CD14-positive monocyte (primary cell): ENCODE data around the gene MRGPRG. TPM values are rescaled to one million over a fixed set of nuclear protein-coding genes. Genes with fewer than 3 reads are reported as not detected.
A peak's percentile ranks its signal among the peaks of the same experiment; 100 is the strongest.

Source experiments
- DNase-seq, 3 donors: peaks; one replicate each; pipeline ENCODE4 v3.0.0-alpha.2; 2011 to 2022
- H2AFZ ChIP-seq: 2 replicates; pipeline ENCODE4 v1.6.0; 2012; ENCODE audit warnings: mild to moderate bottlenecking, low read depth, low read length, inconsistent platforms; ENCODE audit not compliant: insufficient read depth, poor library complexity, severe bottlenecking
- H3K27ac ChIP-seq, 2 donors: 1 replicate in 1 of 2; 2 replicates in 1 of 2; pipeline ENCODE4 v1.5.1; 2012 to 2013; ENCODE audit warnings: low read length in 2 of 2, control low read depth in 1 of 2, inconsistent platforms in 1 of 2, low read depth in 1 of 2, mild to moderate bottlenecking in 1 of 2
- H3K27me3 ChIP-seq, 2 donors: one replicate each; pipeline versions ENCODE4 v1.6.0 to v1.6.1; 2011 to 2013; ENCODE audit warnings: low read length in 2 of 2; ENCODE audit not compliant: control insufficient read depth in 2 of 2, insufficient read depth in 2 of 2
- H3K36me3 ChIP-seq, 2 donors: replicated peaks in 1 of 2; 1 replicate in 1 of 2; 2 replicates in 1 of 2; pipeline versions ENCODE4 v1.5.1 to v1.6.1; 2012 to 2013; ENCODE audit warnings: low read length in 2 of 2, control low read depth in 1 of 2, inconsistent platforms in 1 of 2, mild to moderate bottlenecking in 1 of 2; ENCODE audit not compliant: insufficient read depth in 2 of 2, control insufficient read depth in 1 of 2
- H3K4me1 ChIP-seq, 2 donors: 1 replicate in 1 of 2; 2 replicates in 1 of 2; pipeline versions ENCODE4 v1.5.1 to v1.6.1; 2012 to 2013; ENCODE audit warnings: low read length in 2 of 2, control low read depth in 1 of 2, inconsistent platforms in 1 of 2, mild to moderate bottlenecking in 1 of 2, moderate library complexity in 1 of 2; ENCODE audit not compliant: insufficient read depth in 2 of 2, control insufficient read depth in 1 of 2
- H3K4me2 ChIP-seq: replicated peaks from 2 replicates; pipeline ENCODE3; 2012; ENCODE audit warnings: low read length, moderate library complexity, mild to moderate bottlenecking; ENCODE audit not compliant: poor library complexity, severe bottlenecking; ENCODE audit errors: extremely low read depth
- H3K4me3 ChIP-seq, 3 experiments: fragments of 200-600 bp in 1 of 3; sonication (generic) in 1 of 3; replicated peaks in 1 of 3; 1 replicate in 2 of 3; 2 replicates in 1 of 3; pipeline ENCODE4 v1.5.1; 2011 to 2013; ENCODE audit warnings: low read length in 3 of 3, mild to moderate bottlenecking in 3 of 3, control low read depth in 2 of 3, low read depth in 2 of 3, inconsistent platforms in 1 of 3, moderate library complexity in 1 of 3
- H3K79me2 ChIP-seq: 2 replicates; pipeline ENCODE4 v1.6.0; 2012; ENCODE audit warnings: mild to moderate bottlenecking, control low read depth, inconsistent platforms, low read length, moderate library complexity; ENCODE audit not compliant: insufficient read depth
- H3K9ac ChIP-seq: 2 replicates; pipeline ENCODE4 v1.6.0; 2017; ENCODE audit warnings: low read length, mild to moderate bottlenecking; ENCODE audit not compliant: insufficient read depth, poor library complexity, severe bottlenecking
- H3K9me3 ChIP-seq, 2 donors: replicated peaks in 1 of 2; 1 replicate in 1 of 2; 2 replicates in 1 of 2; pipeline versions ENCODE4 v1.5.1 to v1.6.1; 2012 to 2013; ENCODE audit warnings: low read length in 2 of 2, control low read depth in 1 of 2; ENCODE audit not compliant: control insufficient read depth in 1 of 2, insufficient read depth in 1 of 2
- H4K20me1 ChIP-seq: 2 replicates; pipeline ENCODE4 v1.6.0; 2012; ENCODE audit warnings: mild to moderate bottlenecking, low read length, control low read depth, moderate library complexity; ENCODE audit not compliant: insufficient read depth
- H3K27ac Mint-ChIP-seq, 7 donors: one replicate each; pipeline ENCODE4 v1.8.0; 2020; ENCODE audit warnings: mild to moderate bottlenecking in 7 of 7, mixed read lengths in 7 of 7, moderate library complexity in 6 of 7, inconsistent platforms in 2 of 7
- H3K27me3 Mint-ChIP-seq, 3 donors: one replicate each; pipeline ENCODE4 v1.8.0; 2021 to 2022; ENCODE audit warnings: low read depth in 3 of 3, mild to moderate bottlenecking in 3 of 3, mixed read lengths in 3 of 3, moderate library complexity in 3 of 3, inconsistent platforms in 1 of 3
- H3K36me3 Mint-ChIP-seq, 2 donors: one replicate each; pipeline ENCODE4 v1.8.0; 2020; ENCODE audit warnings: mixed read lengths in 2 of 2, inconsistent platforms in 1 of 2, mild to moderate bottlenecking in 1 of 2
- H3K4me1 Mint-ChIP-seq: one replicate; pipeline ENCODE4 v1.8.0; 2020; ENCODE audit warnings: mild to moderate bottlenecking, mixed read lengths
- H3K4me3 Mint-ChIP-seq, 2 donors: one replicate each; pipeline ENCODE4 v1.8.0; 2020; ENCODE audit warnings: mild to moderate bottlenecking in 2 of 2, mixed read lengths in 2 of 2, moderate library complexity in 1 of 2
- H3K9me3 Mint-ChIP-seq, 7 donors: one replicate each; pipeline ENCODE4 v1.8.0; 2020 to 2022; ENCODE audit warnings: mixed read lengths in 7 of 7, mild to moderate bottlenecking in 6 of 7, moderate library complexity in 6 of 7, inconsistent platforms in 2 of 7
- WGBS: methylation state at CpG from one replicate; pipeline ENCODE4 v1.1.5; 2013; ENCODE audit warnings: missing lambda C conversion rate; ENCODE audit not compliant: insufficient coverage; 5-methylcytosine and 5-hydroxymethylcytosine counted together
- intact Hi-C, 2 donors: fragments of 100-400 bp; cut with micrococcal nuclease; formaldehyde crosslinking; loops; one replicate each; pipeline versions ENCODE4 v1.15.0 to v1.15.1; 2023
- polyA plus RNA-seq, 3 donors: library from polyadenylated mRNA; depleted of rRNA in 1 of 3; unstranded in 2 of 3; stranded (reverse) in 1 of 3; fragments of 300-500 nt in 2 of 3; fragments of >200 nt in 1 of 3; fragmentation: Illumina TruSeq in 2 of 3; gene quantifications; 1 replicate in 2 of 3; 2 replicates in 1 of 3; pipeline ENCODE4 v1.2.3, GENCODE V29; 2012 to 2021
- TF ChIP-seq, protein P1 (sequence below): fragments of 200-600 bp; IDR thresholded peaks from one replicate; pipeline ENCODE4 v1.8.0; 2022; ENCODE audit warnings: antibody characterized with exemption, mild to moderate bottlenecking

The MRGPRG gene
- polyA plus RNA-seq, 3 donors, result not detected

DNA sequence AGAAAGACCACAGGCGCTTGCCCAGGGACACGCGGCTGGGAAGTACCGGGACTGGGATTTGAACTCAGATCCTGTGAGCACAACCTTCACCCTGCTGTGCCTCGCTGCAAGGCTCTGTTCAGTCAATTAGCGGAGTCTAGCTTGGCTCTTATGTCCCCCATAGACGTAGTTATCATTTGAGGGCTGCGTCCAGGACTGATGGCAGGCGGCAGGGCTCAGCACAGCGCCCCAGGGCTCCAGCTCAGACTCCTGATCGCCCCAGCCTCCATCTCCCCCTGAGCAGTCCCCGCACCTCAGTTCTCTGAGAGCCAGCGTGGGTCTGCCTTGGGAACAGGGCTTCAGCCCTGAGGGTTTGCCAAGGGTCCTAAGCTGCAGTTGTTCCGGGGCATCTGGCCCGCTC lies 19.8 kb downstream of the MRGPRG start:
- WGBS, result 91% methylated on average over 14 of the region's 15 CpGs
- Mint-ChIP-seq H3K4me1 (peaks cover 4% of the 10 kb centered on the region), H3K9me3 (peaks cover 0 to 2% (median 0%) of the 10 kb centered on the region in 7 donors), H3K27ac (no peak overlapping the region), H3K36me3 (no peaks in the 10 kb centered on the region), H3K27me3 (peaks cover 32 to 54% (median 33%) of the 10 kb centered on the region in 3 donors), H3K4me3 (no peak overlapping the region)
- TF ChIP-seq, protein P1, sequence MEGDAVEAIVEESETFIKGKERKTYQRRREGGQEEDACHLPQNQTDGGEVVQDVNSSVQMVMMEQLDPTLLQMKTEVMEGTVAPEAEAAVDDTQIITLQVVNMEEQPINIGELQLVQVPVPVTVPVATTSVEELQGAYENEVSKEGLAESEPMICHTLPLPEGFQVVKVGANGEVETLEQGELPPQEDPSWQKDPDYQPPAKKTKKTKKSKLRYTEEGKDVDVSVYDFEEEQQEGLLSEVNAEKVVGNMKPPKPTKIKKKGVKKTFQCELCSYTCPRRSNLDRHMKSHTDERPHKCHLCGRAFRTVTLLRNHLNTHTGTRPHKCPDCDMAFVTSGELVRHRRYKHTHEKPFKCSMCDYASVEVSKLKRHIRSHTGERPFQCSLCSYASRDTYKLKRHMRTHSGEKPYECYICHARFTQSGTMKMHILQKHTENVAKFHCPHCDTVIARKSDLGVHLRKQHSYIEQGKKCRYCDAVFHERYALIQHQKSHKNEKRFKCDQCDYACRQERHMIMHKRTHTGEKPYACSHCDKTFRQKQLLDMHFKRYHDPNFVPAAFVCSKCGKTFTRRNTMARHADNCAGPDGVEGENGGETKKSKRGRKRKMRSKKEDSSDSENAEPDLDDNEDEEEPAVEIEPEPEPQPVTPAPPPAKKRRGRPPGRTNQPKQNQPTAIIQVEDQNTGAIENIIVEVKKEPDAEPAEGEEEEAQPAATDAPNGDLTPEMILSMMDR, result no peak
- H3K9ac ChIP-seq, result no peak overlapping the region
- H3K4me3 ChIP-seq, result no peak overlapping the region
- no peaks in the 10 kb centered on the region for H4K20me1 ChIP-seq
- H3K4me1 ChIP-seq, result peaks cover 3 to 7% of the 10 kb centered on the region in 2 donors
- H3K27me3 ChIP-seq, result peaks cover 3 to 24% of the 10 kb centered on the region in 2 donors
- no peak overlapping the region for H2AFZ ChIP-seq
- DNase-seq, result no peak
- no peaks in the 10 kb centered on the region for H3K36me3 ChIP-seq
- no peaks in the 10 kb centered on the region for H3K9me3 ChIP-seq
- no peak overlapping the region for H3K27ac ChIP-seq
- no peaks in the 10 kb centered on the region for H3K79me2 ChIP-seq
- intact Hi-C loops, result no loop called here
- H3K4me2 ChIP-seq, result no peak overlapping the region

DNA sequence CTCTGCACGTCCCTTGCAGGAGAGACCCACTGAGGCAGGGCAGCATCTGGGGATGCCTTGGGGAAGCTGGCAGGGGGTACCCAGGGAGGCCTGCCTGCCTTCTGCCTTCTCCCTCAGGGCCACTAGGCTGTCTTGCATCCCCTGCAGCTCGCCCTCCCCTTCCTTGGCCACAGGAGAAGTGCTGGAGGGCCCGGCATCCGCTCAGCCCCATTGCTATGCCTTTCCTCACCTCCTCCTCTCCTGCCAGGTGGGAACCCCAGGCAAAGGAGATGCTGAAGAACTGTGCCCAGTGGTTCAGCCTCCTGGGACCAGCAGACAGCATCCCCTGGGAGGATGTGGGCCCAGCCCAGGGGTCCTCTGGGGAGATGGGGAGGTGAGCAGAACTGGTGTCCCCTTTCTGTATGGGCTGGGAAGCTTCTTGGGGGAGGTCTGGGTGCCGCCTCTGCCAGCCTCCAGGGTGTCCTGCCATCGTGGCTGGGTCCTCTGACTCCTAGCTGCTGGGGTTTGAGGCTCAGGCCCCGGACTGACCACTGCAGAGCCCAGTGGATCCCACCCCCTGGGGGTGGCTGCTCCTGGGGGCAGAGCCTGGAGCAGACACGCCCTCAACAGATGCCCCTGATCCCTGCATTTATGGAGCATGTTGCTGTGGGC lies 20.6 kb downstream of the MRGPRG start:
- no peaks in the 10 kb centered on the region for H4K20me1 ChIP-seq
- Mint-ChIP-seq H3K27ac (peak overlapping the region in 1 of 7 donors; percentile 25), H3K27me3 (peaks cover 24 to 51% (median 26%) of the 10 kb centered on the region in 3 donors), H3K4me1 (peaks cover 4% of the 10 kb centered on the region), H3K36me3 (no peaks in the 10 kb centered on the region), H3K9me3 (peaks cover 0 to 2% (median 0%) of the 10 kb centered on the region in 7 donors), H3K4me3 (no peak overlapping the region)
- no peaks in the 10 kb centered on the region for H3K9me3 ChIP-seq
- no peaks in the 10 kb centered on the region for H3K79me2 ChIP-seq
- H3K9ac ChIP-seq, result no peak overlapping the region
- 93% methylated on average over 4 of the region's 8 CpGs for WGBS
- H3K4me3 ChIP-seq, result no peak overlapping the region
- TF ChIP-seq, protein P1, result no peak
- H3K4me2 ChIP-seq, result no peak overlapping the region
- no peak overlapping the region for H3K27ac ChIP-seq
- no peak for DNase-seq
- H2AFZ ChIP-seq, result no peak overlapping the region
- intact Hi-C loops, result no loop called here
- H3K27me3 ChIP-seq, result peaks cover 0 to 16% of the 10 kb centered on the region in 2 donors
- no peaks in the 10 kb centered on the region for H3K36me3 ChIP-seq
- peaks cover 3 to 7% of the 10 kb centered on the region in 2 donors for H3K4me1 ChIP-seq
